ENCODE results near the gene FAT1.

DNA sequence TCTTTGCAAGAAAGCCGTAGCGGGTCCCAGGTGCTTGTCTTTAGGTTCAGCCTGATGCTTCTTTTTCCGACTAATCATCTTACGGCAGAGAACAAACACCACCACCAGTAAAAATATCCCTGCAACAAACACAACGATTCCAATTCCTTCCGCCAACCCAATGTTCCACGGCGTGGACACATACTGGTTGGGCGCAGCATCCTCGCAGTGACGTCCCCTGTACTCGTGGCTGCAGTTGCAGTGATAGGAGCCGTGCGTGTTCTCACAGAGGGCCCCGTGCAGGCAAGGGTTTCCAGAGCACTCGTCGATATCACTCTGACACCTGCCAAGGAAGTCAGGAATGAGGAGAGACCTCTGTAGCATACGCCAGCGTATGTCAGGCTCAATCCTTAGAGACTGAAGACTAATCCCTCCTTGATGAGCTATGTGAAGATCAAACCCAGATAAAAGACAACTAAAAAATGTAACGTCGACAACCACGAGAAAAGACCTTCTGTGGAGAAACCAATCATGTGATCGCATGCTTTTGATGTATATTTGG is 126.7 kb downstream of the FAT1 start:
- TF ChIP-seq FOXM1 (IDR thresholded peaks at IDR 0.05; ENCODE audit: borderline replicate concordance): no peak
- no peak for TF ChIP-seq SP1 (IDR thresholded peaks at IDR 0.05)
- TF ChIP-seq BHLHE40 (IDR thresholded peaks at IDR 0.05; ENCODE audit: borderline replicate concordance): no peak
- TF ChIP-seq NFRKB (IDR thresholded peaks at IDR 0.05): no peak
- TF ChIP-seq L3MBTL2 (conservative IDR thresholded peaks at IDR 0.05): no peak
- TF ChIP-seq TARDBP (IDR thresholded peaks at IDR 0.05): no peak
- TF ChIP-seq LEF1 (IDR thresholded peaks at IDR 0.05; ENCODE audit: borderline replicate concordance): no peak
- TF ChIP-seq, protein P1, sequence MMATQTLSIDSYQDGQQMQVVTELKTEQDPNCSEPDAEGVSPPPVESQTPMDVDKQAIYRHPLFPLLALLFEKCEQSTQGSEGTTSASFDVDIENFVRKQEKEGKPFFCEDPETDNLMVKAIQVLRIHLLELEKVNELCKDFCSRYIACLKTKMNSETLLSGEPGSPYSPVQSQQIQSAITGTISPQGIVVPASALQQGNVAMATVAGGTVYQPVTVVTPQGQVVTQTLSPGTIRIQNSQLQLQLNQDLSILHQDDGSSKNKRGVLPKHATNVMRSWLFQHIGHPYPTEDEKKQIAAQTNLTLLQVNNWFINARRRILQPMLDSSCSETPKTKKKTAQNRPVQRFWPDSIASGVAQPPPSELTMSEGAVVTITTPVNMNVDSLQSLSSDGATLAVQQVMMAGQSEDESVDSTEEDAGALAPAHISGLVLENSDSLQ (IDR thresholded peaks at IDR 0.05): no peak
- TF ChIP-seq ZNF384 (IDR thresholded peaks at IDR 0.05): no peak
- TF ChIP-seq ELF4 (IDR thresholded peaks at IDR 0.05): no peak
- TF ChIP-seq ARNT (IDR thresholded peaks at IDR 0.05): no peak
- no peak for TF ChIP-seq FOXK2 (IDR thresholded peaks at IDR 0.05)
- TF ChIP-seq FOXA1 (IDR thresholded peaks at IDR 0.05): no peak
- TF ChIP-seq HDGF (IDR thresholded peaks at IDR 0.05; ENCODE audit: borderline replicate concordance): no peak
